Measurements from ENCODE around the gene FTO.
"Not testable (repeated sequence)": the region's sequence is repeated elsewhere in the genome, so short reads cannot be mapped to it uniquely, and the experiment has no call there.

The FTO gene

DNA sequence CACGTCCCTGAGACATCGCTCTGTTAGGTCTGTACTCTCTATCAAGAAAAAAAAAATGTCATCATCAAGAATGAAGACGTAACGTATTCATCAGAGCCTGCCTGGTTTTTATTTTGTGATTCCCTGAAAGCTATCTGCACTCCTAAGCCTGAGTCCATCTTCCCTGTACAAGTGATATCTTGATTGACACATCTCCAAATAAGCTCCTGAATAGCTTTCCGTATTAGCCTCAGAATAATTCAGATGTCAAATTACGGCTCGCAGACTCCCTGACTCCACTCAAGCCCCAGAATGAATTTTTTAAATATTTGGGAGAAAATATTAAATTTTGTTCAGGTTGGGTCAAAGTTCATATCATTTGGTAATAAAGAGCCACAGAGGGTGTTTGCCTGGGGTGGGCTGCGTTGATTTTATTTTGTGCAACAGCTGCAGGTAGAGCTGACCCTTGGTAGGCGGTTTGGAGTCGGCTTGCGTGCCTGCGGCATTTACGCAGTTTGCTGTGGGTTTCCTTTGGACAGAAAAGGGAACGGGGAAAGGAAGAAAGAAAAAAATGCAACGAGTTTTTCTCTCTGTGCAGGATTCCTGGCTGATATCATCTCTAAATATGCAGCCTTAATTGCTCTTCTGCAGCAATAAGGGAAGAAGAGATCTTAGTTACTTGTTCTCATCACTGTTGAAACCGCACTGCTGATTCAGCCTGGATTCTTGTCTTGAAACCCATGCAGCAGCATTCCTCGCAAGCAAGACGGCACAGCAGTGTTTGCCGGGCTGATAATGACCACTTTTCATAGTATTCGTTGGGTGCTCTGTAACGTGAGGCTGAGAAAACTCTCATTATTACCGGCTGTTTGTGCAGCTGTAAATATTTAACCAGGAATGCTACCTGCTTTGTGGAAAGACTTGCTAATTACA is 467.9 kb downstream of the FTO start:
- no peak for DNase-seq

DNA sequence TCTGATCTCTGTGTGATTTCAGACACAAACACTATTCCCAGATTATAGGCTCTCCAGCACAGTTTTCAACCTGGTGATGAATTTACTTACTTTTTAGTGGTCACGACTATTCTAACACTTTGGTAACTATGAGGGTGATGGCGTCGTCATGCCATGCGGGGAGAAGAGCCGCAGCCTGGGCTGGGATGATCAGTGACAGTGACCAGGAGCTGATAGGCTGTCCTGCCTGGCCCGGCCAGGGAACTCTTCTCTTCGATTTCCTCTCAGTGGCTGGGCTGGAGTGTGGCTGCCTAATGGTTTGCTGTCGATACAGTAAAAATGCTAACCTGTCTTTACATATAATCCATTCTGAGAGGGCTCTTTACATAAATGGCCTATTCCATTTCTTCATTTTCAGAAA is 469.5 kb downstream of the FTO start:
- DNase-seq, result no peak

DNA sequence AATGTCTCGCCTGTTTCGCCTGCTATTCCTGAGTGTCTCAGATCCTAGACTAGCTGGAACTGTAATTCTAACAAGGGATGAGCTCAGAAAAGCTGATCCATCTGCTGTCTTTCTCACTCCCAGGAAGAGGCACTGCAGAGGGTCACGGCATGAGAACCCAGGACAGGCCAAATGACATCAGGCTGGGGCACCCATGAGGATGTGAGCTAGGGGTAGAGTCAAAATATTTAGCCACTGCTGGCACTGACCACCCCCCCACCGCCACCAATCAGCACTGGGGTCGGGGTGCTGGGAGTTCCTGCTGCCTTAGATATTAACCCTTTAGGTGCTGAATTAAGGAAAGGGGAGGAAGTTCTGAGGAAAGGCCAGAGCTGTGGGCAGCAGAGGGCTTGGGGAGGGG is 470.2 kb downstream of the FTO start:
- DNase-seq, result no peak

DNA sequence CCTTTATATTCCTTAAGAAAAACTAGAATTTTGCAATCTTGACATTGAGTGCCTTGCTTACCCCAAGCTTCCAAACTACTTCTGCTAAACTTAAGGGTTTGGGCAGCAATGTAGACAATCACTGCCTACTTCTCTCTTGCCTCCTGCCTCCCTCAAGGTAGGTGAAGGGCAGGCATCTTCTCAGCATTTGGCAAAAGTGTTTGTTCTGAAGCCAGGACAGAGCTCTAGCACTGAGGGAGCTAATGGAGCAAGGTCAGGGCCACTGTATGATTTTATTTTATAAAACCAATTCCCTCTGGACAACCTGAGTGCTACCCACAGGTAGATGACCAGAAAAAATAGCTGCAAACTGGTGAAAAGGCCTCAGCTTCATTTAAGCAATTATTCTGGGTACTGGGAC is 470.8 kb downstream of the FTO start:
- no peak for DNase-seq

DNA sequence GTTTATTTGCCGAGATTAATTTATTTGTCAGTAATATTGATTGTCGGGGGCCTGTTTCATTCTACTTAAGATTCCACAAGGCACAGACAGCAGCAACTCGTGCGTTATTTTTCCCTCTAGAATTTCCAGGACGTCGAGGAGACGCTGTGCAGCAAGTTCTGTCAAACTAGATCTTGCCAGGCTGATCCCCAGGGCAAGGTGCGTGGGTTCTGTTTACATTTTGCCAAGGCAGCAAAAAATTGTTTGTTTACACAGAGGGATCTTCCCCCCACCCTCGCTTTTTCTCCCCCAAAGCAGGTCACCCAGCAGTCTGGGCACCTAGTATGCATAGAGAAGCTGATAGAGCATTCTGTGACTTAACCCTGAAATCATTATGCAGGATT is 471.2 kb downstream of the FTO start:
- DNase-seq, result no peak

DNA sequence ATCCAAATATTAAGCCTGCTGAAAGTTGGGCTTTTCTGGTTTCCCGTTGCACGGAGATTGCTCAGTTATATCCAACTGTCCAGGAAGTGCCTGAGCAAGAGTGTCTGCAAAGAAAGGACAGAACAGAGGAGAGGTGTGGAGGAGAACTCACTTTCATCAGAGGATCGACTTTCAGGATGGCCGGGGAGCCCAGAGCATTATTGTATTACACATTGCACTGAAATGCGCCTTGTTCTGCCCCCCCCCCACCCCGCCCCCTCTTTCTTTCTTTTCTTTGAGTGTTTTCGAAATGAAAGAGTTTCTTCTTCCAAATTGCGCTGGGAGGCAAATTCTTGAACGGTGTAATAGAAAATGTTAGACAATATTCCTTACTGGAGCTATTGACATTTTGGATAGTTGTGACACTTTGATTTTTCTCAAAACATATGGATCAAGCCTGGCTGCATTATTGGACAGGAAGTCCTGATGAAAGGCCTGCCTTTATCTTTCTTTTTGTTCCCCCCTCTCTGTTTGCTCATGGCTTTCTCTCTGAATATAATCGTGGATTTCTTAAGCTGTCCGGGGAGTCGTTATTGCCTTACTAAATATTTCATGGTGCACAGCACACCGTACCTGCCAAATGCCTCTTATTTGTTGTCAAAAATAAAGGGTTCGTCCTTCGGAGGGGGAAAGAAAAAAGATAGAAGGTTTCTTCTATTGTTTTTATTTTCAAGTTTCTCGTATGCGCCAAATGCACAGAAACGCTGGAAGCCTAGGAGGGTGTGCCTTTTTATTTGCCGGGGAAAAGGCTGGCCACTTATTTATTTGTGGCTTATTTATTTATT is 471.8 kb downstream of the FTO start:
- DNase-seq, result no peak

DNA sequence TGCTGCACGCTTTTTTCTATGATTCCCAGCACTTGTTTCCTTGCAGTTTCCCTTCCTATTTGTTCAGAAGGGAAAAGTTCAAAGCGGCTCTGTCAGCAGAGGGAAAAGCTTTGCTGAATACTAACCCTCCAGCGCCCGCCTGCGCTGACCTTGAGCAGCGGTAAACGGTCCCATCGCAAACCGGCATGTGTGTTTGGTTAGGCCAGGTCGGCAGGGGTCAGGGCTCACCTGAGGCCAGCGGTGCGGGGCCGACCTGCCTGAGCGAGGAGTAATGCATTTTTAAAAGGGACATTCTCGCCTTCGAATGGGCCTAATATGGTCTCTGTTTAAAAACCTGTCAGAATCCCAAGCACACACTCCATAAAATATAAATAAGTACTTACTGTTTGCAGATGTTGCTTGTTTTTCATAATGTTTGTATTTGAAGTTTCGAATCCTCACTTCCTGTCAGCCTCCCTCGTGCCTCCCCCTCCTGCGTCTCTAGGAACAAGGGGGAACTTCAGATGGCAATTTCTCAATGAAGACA is 472.5 kb downstream of the FTO start:
- DNase-seq, result no peak

DNA sequence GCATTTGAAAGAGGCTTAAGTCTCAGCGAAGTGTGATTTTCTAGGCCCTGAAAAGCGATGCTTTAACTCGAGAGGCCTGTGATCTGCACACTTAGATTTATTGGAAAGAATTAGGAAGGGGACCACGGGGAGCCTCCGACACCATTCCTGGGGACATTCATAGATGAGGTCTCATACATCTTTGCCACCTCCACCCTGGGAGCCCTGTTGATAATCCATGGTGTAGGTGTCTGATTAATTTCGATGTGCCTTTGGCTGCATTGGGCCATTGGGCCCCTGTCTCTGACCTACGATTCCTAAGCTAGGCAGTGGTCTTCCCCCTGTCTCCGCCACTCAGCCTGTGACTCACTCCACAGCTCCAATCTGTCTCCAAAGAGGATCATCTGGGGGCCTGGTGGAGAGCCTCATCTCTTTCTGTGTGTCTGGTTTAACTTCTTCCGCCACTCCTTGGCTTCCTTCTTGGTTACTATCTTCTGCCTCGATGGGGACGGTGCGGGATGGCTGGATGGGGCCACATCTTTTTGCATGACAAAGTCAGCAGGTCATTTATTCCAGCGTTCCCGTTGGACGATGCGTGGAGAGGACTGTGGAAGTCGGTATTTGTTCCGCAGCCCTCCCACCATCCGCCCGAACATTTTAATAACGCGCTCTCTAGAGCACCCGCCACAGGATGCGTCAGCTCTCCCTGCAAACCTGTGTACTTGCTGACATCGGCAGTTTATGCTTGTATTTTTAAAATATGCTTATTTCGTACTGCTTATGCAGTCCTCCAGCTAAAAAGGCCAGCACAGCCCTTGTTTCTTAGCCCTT is 473.3 kb downstream of the FTO start:
- no peak for DNase-seq

DNA sequence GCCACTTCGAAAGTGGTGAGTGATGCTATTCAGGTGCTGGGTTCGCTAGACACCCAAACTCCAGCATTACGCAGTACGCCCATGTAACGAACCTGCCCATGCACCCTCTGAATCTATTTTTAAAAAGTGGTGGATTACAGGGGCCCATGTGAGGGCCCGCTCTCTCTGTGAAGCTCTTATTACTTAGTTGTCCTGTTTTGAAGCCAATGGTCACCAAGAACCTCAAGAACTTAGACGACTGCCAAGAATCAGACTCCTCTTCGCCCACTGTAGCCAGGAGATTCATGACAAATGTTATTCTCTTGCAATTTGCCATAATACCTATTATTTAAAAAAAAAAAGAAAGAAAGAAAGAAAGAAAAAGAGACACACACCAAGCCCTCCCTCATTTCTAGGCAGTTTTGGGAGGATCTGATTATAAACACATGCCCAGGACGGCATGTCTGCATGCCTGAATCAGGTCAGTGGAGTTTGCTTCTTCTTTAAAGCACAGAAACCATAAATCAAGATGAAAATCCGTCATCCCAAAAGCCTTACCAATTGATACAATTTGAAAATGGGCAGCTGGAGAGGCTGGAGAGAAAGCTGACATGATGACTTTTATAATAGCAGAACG is 474.0 kb downstream of the FTO start:
- DNase-seq, result no peak

DNA sequence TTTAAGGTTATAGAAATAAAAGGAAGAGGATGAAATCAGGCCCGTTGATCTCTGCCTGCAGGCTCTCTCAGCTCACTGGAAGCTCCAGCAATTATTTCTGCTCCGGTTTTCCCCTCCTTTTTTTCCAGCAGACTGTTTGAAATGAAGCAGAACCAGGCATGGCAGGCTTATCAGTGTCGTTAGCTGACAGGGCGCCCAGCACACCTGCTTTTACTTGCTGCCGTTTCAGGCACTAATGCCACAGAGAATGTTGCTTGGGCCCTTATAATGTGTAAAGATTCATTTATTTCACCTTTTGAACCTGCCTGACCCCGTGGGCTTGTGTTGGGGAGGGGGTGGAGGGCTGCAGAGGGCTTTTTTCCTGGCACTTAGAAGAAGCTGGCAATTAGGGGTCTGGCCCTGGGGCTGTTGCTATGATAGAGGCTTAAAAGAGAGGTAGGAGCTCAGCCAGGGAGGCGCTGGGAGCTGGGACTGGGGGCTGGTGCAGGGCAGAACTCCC is 474.6 kb downstream of the FTO start:
- DNase-seq, result no peak

DNA sequence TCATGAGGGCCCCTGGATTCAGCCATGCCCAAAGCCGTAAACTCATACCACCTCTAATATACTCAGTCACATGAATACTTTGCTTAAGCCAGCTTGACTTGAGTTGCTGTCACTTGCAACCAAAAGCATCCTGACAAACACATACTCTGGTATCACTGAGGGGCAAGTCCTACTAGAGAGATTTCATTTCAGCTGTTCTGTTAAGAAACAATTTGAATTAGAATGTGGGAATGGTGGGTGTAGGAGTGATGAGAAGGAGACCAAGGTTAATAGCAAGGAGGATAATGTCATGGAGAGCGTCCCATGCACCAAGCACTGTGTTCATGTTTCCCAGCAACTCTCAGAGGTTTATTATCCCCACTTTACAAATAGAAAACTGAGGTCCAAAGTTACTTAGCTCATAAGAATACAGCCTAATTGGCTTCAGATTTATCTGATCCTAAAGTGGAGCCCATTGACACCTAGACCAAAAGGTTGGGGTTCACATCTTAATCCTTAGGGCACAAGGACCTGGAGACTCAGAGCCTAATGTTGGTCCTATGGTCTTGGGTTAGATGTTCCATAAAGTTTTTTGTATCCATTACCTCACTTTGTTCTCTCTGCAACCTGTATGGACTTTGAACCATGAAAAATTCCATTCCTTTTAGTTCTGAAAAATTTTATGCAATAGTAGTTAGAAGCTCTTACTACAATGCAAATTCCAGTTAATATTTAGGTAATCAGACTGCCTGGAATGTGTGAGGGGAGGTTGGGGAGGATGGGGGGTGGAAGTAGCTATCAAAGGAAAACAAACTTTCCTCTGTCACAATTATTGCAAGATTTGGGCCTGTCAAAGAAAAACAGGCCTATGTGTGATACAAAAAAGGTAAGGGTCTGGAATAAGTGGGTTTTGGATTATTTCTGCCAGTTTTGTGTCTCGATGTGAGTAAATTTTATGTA is 476.7 kb downstream of the FTO start:
- no peak for DNase-seq

DNA sequence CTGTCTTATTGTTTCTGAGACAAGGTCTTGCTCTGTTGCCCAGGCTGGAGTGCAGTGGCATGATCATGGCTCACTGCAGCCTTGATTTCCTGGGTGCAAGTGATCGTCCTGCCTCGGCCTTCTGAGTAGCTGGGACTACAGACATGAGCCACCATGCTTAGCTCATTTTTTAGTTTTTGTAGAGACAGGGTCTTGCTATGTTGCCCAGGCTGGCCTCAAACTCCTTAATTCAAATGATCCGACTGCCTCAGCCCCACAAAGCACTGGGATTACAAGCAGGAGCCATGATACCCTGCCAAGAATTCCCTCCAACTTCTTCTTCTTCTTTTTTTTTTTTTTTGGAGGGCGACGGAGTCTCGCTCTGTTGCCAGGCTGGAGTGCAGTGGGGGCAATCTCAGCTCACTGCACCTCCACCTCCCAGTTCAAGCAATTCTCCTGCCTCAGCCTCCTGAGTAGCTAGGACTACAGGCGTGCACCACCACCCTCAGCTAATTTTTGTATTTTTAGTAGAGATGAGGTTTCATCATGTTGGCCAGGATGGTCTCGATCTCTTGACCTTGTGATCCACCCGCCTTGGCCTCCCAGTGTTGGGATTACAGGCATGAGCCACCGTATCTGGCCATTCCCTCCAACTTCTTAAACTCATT is 477.9 kb downstream of the FTO start:
- not testable (repeated sequence) for DNase-seq

DNA sequence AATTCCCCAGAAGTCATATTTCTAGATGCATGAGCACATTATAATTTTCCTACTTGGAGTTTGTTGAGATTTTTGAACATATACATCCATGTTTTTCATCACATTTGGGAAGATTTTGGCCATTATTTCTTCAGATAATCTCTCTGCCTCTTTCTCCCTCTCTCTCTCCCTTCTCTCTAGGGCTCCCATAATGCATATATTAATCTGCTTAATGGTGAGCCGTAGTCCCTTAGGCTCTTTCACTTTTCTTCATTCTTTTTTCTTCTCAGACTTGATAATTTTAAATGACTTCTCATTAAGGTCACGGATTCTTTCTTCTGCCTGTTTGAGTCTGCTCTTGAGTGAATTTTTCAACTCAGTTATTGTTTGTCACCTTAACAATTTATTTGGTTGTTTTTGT is 481.1 kb downstream of the FTO start:
- DNase-seq, result no peak

DNA sequence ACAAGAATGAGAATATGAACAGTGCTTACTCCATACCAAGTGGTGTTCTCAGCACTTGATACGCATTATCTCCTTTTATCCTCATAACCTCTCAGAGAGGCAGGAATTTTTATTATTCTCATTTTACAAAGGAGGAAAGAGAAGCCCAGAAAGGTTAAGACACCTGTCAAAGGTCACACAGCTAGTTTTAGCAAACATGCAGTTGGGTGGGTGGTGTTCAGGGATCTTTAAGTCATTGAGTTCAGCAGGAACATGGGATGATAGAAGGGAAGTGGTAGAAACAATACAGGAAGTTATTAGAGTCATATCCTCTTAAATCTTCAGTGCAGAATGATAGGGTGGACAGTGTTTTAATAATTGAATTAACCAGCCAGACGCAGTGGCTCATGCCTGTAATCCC is 487.2 kb downstream of the FTO start:
- DNase-seq, result no peak

DNA sequence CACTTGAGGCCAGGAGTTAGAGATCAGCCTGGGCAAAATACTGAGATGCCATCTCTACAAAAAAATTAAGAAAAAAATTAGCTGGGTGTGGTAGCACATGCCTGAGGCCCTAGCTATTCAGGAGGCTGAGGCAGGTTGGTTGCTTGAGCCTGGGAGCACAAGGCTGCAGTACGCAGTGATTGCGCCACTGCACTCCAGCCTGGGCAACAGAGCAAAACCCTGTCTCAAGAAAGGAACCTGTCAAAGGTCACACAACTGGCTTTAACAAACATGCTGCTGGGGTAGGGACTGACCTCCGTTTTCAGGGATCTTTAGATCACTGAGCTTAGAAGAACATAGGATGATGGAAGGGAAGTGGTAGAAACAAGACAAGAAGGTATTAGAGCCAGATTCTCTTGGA is 487.6 kb downstream of the FTO start:
- no peak for DNase-seq

DNA sequence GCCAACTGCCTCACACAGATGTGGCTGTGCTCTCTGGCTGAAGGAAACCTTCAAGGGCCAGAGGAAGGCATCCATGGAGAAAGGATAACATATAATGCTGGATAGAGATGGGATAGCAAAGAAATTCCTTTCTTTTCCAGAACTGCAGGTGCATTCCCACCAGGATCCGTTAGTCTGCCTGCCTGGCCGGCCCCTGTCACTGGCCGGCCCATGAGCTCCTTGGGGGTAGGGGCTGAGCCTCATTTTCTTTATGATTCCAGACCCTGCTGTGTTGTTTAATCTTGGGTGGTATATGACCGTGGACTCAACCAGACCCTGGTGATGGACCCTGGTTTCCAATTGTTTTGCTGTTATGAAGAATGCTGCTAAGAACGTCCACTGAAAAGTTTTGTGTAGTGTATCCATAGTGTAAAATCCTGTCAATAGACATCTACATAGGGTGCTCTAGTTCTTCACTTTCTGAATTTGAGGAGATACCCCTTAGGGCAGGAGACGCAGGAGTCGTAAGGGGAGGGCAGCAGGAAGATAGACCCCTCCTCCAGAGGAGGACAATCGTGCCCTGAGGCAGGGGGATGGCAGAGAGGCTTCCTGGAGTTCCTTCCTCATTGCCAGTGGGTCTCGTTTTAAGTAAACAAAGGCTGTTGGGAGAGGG is 489.2 kb downstream of the FTO start:
- DNase-seq, result no peak

DNA sequence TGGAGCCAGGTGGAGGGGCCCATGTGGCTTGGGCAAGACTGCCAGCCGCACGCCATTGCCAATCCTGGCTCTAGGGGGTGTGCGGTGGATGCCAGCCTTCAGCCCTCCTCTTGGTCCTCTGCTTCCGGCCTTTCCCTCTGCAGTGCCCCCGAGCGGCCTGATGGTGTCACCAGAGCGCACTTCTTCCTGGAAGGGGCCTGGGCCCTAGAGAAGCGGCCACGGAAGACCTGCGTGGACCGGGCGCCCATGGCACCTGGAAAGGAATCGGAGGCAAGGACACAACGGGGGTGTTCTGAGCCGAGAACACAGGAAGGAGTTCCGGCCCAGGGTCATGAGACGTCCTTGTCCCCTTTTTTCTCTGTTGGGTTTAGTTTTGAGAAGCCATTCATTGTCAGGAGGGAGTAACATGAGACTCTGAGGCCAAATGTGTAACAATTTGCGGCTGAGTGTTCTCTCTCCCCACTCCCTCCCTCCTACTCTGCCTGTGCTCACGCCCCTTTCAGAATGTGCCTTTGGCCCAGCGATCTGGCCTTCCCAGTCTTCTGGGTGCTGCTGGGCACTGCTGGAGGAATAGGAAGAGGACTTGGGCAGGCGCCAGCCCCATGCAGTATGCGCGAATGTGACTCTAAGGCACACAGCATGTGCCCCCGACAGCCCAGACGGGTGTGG is 489.8 kb downstream of the FTO start:
- DNase-seq, result peak; percentile 53

DNA sequence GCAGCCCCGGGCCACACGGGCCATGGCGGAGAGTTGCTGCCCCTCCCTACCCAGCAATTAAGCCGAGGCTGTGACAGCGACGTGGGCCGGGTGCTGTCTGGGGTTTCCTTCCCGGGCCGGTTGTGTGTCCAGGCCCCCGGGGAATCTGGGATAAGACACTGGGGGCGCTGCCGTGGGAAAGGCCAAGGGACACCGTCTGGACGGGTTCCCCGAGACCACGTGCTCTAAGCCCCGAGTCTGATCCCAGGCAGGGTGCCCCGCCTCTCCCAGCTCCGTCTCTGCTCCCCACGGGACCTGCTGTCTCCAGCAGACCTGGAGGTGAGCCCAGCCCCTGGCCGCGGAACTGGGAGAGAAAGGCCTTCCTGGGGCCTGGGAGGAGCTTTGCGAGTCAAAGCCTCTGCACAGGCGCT is 490.4 kb downstream of the FTO start:
- DNase-seq, result no peak

DNA sequence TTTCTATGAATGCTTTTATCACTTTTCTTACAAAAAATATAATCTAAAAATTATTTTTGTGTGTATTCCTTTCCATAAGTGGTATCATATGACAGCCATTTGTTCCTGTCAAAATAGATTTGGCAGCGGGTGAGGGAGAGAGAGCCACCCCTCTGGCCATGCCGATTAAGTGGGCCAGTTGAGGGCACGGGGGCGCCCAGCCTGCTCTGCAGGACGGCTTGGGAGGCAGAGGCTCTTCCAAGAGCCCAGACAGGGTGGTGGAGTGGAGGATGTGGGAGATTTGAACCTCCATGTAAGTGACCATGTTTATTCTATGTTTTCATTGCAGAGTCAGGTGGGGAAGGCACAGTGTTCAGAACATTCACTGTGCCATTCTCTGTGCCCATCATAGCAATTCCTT is 493.8 kb downstream of the FTO start:
- DNase-seq, result no peak

All from NCI-H2029 treated with DMSO at 0.1 percent for 48 hours (cell line).